Measurements from ENCODE around the gene MAP2K5.

Gene MAP2K5

DNA sequence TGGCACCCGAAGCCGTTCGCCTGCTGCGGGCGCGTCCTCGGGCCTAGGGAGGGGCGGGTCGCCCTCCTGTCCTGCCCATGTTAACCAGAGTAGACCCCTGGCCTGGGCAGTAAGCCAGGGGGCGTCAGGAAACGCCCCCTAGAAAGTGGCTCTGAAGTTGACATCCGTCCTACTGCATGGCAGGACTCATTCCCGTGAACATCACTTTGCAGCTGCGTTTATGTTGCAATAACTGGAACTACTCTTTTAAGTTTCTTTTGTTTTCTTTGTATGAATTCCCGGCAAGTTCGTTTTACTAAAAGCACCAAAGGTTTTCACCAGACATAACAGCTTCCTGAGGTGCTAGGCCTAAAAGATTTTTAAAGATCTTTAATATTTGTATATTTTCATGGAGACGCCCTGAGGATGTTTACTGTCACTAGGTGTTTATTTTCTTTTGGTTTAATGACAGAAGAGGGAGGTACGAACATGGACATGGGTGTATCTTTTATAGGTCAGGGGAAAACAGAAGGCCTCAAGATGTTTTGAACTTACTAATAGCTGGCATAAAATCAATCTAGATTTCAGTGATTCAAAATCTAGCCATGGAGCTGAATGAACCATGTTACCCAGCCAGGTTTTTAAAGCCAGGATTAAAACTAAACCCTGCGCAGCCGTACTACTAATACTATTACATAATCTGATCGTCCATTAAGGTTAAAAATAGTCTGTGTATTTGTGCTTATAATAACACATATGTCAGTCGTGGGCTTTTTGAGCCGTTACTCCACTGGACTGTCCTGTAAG, 20.5 kb upstream of the MAP2K5 start:
- DNase-seq (ENCODE audit: low read depth), result no peak

DNA sequence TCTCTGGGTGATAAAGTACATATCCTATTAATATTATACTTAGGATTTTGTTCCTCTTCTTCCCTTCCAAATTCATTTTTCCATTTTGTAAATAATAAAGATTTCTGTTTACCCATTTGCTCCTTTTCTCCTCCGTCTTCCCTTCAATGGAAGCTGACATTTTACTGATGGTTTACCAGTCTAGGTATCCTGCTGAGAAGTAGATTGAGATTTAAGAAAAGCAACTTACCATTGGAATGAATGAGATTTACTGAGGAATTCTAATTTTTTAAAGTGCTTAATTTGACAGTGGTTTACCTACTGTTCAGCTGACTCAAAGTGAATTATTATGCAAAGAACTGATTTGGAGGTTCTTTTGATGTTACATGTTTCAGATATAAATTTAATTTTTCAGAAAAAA, 19.2 kb upstream of the MAP2K5 start:
- DNase-seq (ENCODE audit: low read depth), result no peak

DNA sequence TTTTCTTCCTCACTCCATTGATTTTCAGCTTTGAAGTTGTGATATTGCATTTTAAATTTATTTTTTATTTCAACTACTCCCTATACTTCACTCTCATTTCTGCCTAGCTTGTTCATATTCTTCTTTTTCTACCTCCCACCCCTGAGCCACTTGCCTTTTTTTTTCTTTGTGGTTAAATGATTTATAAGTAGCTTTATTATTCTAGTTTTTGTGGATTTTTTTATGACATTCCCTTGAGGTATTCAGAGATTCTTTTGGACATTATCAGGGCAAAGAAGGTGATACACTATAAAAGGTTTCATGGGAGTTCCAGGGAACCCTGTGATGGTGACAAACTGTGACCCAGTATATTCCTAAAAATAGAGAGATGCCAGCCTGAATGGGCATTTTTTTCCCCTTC, 18.3 kb upstream of the MAP2K5 start:
- DNase-seq (ENCODE audit: low read depth), result no peak

DNA sequence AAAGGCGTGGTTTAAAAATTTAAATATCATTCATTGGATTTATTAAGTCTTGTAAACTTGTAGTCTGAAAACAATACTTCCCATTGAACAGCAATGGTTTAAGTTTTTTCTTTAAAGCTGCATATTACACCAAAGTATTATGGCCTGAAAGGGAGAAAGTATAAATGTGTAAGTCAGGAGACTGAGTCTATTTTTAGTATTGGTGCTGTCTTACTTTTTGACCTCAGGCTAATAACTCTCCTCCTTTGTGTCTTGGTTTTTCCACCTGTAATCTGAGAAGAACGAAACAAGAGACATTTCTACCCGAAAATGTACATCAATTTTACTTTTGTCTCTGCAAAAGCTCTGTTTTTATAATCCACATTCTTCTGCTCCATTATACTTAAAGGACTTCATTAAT, 14.0 kb upstream of the MAP2K5 start:
- DNase-seq (ENCODE audit: low read depth), result no peak

DNA sequence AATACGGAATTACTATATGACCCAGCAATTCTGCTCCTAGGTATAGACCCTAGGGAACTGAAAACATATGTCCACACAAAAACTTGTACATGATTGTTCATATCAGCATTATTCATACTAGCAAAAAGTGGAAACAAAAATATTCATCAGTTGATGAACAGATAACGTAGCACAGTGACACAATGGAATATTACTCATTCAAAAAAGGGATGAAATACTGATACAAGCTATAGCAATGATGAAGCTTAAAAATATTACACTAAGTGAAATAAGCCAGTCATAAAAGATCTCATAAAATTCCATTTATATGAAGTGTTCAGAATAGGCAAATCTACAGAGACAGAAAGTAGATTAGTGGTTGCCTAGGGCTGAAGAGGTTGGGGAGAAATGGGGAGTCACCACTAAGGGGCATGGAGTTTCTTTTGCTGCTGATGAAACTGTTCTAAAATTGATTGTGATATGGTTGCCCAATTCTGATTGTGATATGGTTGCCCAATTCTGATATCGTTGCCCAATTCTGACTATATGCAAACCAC, 11.1 kb upstream of the MAP2K5 start:
- DNase-seq (ENCODE audit: low read depth), result no peak

DNA sequence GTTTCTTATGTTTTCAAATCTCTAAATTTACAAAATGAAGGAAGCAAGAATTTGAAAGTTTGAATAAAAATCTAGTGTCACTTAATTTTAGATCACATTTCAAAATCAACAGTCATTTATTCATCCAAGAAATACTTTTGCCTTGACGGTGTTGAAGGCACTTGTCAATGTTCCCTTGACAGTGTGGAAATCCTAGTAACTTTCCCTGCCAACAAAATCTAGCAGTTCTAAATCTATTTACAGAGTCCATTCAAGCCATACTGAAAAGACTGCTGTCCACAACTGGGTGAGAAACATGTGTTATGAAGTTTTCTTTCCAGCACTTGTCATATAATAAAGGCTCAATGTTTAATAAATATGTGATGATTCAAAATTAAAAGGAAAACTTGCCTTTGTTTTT, 8.6 kb upstream of the MAP2K5 start:
- DNase-seq (ENCODE audit: low read depth), result no peak

DNA sequence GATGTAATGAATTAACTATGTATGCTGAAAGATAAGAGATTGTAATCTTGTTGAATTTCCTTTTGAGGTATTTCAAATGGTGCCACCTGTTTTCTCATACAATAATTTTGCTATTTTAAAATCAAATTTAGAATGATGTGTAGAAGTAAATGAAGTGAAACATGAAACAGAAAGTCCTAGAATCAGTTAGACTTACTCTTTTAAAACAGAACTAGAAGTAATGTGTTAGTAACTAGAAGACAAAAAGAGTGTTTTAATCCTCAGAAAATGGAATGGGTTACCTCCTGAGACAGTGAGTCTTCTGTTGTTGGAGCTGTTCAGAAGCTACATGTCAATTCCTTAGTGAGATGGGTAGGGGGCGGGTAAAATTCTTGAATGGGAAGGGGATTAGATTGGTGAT, 8.1 kb upstream of the MAP2K5 start:
- no peak for DNase-seq (ENCODE audit: low read depth)

DNA sequence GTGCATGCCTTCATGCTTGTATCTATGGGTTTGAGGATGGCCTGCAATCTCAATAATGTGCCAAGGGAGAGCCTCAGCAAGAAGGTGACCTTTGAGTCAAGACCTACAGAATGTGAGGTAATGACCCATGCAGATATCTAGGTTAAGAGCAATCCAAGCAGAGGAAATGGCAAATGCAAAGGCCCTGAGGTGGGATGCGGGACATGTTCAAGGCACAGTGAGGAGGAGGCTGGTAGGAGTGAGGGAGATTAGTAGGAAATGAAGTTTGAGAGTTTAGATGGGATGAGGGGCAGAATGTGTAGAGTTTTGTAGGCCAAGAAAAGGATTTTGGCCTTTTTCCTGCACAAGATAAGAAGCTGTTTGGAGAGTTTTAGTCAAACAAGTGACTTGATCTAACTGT, 4.7 kb upstream of the MAP2K5 start:
- no peak for DNase-seq (ENCODE audit: low read depth)

DNA sequence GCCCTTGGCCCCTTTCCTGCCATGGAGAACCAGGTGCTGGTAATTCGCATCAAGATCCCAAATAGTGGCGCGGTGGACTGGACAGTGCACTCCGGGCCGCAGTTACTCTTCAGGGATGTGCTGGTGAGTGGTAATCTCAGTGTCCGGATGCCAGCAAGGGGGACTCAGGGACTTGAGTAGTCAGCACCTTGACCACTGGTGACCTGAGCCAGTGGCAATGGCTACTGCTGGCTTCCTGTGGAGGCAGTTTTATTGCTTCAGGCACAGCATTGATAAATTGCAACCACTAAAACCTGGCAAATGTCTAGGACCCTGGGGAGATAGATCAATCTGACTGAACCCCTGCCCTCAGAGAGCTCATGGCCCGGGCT, 830 bp downstream of the MAP2K5 start:
- no peak for DNase-seq (ENCODE audit: low read depth)

DNA sequence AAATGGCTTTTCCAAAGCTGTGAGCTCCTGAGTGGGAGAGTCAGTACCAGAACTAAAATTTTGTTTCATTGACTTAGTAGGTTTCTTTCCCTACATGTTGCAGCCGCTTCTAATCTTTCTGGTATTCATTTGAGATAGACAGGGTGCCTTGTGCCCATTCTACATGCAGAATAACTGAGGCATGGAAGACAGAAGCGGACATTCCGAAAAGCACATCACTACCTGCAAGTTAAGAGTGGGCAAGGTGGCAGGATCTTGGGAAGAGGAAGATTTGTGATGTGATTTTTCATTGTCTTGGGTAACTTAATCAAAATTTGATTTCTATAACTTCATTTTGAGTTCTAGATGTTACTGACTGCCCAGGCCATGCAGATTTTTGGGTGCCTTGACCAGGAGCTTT, 2.0 kb downstream of the MAP2K5 start:
- no peak for DNase-seq (ENCODE audit: low read depth)

DNA sequence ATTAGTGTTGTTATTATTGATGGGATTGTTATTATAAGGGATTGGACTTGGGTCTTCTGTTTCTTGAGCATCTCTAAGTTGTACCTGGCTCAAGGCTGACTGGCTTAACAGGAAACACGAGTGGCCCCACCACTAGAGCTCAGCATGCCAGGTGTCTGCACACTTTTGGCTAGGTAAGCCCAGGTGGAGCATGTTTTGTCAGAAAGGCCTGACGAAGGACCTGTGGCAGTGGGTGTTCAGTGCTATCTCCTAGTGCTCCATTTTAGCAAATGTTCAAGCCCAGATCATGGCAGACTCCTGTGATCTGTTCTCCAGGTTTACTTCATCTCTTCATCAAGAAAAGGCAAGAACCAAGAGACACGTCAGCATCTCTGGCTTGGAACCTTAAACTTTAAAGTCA, 3.4 kb downstream of the MAP2K5 start:
- DNase-seq (ENCODE audit: low read depth), result no peak

DNA sequence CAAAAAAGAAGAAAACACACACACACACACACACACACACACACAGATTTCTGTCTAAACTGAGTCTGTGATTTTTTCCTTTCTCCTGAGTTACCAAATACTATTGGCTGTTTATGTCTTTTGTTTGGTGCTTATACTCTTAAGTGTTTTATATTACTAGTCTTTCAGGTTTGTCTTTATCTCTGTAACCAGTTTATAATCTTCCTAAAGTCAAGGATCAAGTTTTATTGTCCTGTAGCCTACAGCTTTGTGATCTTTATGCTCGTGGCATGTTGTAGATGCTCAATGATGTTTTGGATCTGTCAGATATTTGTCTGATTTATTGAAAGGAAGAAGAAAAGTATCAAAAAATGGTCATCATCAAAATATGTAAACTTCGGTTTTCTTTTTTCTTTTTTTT, 4.6 kb downstream of the MAP2K5 start:
- DNase-seq (ENCODE audit: low read depth), result no peak

DNA sequence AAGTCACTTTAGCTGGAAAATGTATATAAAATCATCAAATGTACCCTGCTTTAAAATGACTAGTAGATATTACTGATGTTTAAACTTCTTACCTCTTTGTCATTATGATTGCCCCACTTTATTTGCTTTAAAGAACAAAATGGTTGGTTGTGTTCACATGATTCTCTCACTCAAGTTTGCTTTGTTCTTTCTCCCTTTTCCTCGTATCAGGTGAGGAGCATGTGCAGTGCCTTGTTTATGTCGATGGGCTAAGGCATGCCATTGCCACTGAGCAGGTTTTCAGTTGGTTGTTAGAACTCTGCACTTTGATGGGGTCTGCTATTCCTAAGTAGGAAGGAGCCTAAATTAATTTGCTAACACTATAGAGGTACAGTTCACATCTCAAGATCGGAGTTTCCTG, 5.3 kb downstream of the MAP2K5 start:
- no peak for DNase-seq (ENCODE audit: low read depth)

DNA sequence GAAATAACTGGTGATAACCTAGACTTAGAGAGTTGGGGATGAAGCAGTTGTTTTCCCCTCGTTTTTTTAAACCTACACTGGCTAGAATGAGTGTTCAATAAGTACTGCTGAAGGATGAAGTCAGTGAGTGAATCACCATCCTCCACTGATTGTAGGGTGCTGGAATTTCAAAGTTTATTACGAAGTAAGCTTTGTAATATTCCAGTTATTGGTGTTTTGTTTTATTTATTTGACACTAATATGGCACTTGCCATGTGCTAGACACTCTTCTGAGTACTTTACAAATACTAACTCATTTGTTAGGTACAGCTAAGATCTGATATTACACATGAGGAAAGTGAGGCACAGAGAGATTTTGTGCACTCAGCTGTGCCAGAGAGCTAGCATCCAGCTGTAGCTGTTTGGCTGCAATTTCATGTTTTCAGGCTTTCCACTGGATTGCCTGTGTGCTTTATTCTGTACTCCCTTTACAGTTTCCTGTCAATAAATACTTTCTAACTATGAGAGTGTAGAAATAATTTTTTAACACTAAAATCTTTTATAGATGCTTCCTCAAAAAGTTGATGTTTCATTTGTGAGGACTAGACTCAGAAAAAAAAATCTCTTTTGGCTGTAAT, 5.8 kb downstream of the MAP2K5 start:
- no peak for DNase-seq (ENCODE audit: low read depth)

DNA sequence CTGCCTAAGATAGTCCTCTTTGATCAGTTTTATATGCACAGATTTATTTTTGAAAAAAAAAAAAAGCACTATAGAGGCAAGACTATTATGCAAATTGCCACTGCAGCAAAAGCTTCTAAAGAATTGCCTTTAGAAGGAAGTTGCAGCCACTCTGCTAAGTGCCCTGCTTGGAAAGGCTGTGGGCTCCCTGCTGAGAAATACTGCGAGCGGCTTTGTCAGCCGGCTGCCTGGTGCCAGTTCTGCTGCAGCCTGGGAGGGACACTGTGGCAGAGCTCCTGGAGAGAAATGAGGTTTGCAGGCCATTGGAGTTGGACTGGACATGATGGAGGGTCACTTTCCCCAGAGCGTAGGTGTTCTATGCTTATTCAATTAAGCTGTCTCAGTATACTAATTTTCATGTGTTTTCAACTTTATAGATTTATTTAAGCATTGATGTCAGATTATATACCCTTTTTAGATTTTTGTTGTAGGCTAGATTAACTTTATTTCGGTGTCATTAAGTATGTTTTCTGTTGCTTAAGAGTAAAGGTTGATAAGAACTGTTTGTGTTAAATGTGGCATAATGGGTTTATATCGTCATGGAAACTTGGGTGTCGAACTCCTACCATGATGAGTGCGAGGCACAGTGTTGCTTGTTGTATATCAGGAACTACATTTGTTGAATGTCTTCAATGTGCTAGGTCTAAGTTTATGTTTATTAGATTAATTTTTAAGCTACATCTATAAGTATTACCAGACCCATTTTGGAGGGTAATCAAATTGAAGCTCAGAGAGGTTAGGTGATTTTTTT, 6.6 kb downstream of the MAP2K5 start:
- no peak for DNase-seq (ENCODE audit: low read depth)

DNA sequence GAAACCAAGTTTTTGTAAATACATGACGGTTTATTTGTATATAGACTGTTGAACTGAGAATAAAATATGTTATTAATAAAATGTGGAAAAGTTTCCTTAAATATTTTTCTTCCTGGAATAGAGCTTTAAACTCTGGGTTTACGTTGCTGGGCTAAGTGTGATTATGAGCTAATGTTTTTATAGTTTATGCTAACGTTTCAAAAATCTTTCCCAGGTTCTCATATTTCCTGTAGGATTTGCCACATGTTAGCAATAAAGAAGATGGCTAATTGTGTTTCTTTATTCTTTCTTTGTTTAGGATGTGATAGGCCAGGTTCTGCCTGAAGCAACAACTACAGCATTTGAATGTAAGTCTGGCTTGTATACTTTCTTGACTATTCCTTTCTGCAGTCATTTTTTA, 7.2 kb downstream of the MAP2K5 start:
- DNase-seq (ENCODE audit: low read depth), result no peak

DNA sequence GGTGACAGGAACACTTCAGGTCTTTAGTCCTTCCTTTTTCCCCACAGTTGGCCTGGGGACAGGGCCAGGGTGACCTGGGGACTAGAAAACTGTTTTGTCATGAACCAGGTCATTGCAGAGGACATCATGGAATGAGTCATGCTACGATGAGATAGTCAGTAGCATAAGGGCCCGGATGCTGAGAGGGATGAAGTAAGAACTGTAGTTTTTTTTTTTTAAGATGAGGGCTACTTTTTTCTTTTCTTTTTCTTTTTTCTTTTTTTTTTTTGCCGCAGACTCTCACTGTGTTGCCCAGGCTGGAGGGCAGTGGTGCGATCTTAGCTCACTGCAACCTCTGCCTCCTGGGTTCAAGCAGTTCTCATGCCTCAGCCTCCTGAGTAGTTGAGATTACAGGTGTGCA, 8.0 kb downstream of the MAP2K5 start:
- DNase-seq (ENCODE audit: low read depth), result no peak

DNA sequence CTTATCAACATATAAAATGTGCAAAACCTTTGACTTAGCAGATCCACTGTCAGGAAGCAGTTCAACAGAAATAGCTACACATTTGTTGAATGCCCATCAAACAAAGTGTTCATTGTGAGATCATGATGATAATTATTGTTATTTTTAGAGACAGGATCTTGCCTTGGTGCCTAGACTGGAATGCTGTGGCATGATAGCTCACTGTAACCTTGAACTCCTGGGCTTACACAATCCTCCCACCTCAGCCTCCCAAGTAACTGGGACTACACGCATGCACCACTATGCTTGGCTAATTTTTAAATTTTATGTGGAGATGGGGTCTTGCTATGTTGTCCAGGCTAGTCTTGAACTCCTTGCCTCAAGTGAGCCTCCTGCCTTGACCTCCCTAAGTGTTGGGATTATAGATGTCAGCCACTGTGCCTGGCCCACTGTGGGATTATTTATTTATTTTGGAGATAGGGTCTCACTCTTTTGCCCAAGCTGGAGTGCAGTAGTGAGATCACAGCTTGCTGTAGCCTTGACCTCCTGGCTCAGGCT, 8.8 kb downstream of the MAP2K5 start:
- DNase-seq (ENCODE audit: low read depth), result no peak

DNA sequence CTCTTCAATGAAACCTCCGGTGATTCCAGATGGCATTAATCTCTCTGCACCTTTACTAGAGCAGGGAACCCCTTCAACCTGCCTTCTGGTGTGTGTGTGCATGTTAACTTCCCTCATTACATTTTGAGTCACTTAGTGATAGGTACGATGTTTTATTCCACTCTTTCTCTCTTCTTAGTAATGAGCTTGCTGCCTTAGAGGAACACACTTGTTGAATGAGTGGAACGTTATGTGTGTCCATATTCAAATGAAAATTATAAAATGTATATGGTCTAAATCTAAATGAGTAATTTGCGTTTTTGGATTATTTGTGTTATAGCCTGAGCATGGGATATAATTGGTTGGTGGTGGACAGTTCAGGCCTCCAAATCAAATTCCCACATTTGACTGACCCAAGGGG, 12.1 kb downstream of the MAP2K5 start:
- DNase-seq (ENCODE audit: low read depth), result no peak

DNA sequence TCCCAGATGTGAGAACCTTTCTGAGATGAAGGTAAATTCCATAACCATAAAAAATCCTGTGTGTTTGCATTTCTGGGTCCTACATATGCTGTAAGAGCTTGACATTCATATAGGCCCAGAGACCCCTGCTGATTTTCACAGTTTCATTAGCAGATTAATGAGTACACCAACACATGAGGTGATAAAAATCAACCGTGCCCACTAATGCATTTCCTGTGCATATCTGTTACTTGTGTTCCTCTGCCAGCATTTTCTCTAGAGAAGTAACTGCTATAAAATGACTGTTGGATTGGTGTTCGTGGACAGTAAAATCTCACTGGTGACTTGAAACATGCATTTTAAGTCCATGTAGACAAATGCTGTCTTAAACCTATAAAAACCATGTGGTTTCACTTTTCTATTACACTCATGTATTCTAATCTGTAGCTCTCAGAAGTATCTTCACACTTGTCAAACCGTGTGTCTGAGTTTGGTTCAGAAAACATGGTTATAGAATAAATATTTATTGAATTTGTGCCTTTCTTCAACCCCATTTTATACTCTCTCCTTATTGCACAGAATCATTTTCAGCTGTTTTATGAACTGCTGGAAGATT, 14.6 kb downstream of the MAP2K5 start:
- no peak for DNase-seq (ENCODE audit: low read depth)

DNA sequence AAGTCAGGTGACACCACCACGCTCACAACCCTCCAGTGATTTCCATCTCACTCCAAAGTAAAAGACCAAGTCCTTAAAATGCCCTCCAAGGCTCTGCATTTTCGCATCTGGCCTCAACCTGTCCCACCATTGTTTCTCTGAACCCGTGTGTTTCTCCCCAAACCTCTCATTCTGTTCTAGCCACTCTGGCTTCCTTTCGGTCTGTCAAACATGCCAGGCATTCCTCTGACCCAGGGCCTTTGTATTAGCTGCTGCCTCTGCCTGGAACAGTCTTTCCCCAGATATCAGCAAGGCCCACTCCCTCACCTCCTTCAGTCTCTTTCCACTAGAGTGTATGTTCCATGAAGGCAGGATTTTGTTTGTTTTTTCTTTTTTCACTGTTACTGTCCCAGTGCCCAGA, 16.0 kb downstream of the MAP2K5 start:
- no peak for DNase-seq (ENCODE audit: low read depth)

DNA sequence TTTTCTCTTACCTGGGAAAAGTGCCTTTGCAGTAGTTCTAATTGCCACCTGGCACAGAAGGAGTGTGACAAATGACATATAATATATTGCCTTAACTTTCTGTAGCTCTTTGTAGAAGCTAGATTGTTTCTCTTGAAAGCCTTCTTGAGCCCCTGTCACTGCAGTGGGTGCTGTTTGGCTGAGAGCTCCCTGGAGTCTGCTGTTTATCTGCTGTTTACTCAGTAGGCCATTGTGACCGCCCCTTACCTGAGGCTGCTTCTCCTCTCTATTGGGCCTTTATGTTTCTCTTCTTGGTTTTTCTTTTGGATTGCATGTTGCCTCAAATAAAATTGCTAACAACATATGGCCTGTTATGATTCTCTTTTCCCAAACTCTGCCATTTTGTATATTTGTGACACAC, 16.7 kb downstream of the MAP2K5 start:
- DNase-seq (ENCODE audit: low read depth), result no peak

Data from activated T-cell treated with anti-CD3 and anti-CD28 coated beads for 48 hours (primary cell).